ENCODE results near the gene ABCF1.

GRCh38 chr6:30601436-30601814 is 30.2 kb downstream of the ABCF1 start:
- TF ChIP-seq CTCF (conservative IDR thresholded peaks at IDR 0.05) (no peak), ZFX (IDR thresholded peaks at IDR 0.05) (no peak)
